TTC549 (cell line): Measurements from ENCODE around the gene RBM19.
"Not testable (repeated sequence)": the region's sequence is repeated elsewhere in the genome, so short reads cannot be mapped to it uniquely, and the experiment has no call there.

ENCODE experiments used
- FAIRE-seq: peaks from 2 replicates; lab custom pipeline; 2012; peaks lifted over from hg19 to GRCh38; lab: Jason Lieb, UNC

Gene RBM19, protein sequence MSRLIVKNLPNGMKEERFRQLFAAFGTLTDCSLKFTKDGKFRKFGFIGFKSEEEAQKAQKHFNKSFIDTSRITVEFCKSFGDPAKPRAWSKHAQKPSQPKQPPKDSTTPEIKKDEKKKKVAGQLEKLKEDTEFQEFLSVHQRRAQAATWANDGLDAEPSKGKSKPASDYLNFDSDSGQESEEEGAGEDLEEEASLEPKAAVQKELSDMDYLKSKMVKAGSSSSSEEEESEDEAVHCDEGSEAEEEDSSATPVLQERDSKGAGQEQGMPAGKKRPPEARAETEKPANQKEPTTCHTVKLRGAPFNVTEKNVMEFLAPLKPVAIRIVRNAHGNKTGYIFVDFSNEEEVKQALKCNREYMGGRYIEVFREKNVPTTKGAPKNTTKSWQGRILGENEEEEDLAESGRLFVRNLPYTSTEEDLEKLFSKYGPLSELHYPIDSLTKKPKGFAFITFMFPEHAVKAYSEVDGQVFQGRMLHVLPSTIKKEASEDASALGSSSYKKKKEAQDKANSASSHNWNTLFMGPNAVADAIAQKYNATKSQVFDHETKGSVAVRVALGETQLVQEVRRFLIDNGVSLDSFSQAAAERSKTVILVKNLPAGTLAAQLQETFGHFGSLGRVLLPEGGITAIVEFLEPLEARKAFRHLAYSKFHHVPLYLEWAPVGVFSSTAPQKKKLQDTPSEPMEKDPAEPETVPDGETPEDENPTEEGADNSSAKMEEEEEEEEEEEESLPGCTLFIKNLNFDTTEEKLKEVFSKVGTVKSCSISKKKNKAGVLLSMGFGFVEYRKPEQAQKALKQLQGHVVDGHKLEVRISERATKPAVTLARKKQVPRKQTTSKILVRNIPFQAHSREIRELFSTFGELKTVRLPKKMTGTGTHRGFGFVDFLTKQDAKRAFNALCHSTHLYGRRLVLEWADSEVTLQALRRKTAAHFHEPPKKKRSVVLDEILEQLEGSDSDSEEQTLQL

GRCh38 chr12:113965951-113966797 is at the start of gene RBM19:
TSS of gene RBM19 (minus strand) at chr12:113966325. CDS start at chr12:113966227, 98 bp downstream.
- peak; percentile 91 for FAIRE-seq

DNA sequence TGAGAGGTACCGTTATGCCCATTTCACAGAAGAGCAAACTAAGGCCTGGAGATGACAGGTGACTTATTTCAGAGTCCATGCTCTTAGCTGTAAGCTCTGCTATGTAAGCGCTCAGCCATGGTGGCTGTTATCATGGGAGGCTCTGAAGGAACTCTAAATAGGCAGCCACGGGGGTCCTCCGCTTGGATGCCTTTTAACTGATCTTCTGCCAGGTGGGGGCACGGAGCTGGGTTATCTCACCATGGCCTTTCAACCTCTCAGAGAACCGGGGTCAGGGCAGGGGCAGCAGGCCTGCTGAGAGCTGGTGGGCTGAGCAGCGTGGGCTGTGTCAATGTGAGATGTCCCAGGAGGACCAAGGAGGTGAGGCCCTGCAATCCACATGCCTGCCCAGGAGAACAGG is 49.7 kb upstream of the RBM19 start:
- no peak for FAIRE-seq

DNA sequence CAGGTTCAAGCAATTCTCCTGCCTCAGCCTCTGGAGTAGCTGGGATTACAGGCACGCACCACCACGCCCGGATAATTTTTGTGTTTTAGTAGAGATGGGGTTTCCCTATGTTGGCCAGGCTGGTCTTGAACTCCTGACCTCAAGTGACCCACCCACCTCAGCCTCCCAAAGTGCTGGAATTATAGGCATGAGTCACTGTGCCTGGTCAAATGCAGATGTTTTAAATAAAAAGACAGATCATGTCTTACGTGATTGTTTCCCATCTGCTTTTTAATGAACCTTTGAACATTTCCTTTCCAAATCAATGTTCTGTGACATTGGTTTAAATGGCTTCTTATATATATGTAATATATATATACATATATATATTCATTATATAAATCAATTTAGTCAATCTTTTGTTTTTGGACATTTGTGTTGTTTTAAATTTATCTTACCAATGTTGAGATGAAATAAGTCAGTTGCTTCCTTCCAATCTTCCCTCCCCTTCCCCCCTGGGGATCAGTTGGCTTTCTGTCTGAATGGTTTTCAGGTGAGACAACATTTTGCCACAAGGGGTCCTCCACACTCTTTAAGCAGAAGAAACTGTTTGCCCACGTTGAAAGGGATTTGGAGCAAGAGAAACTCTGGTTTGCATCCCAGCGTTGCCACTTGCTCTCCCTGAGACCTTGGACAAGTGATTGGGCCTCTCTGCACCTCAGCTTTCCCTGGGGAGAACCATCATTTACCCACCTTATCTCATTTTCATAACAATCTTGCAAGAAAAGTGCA is 47.6 kb upstream of the RBM19 start:
- no peak for FAIRE-seq

- FAIRE-seq = no peak
Observed at GRCh38 chr12:114012744-114013431, 46.8 kb upstream of the RBM19 start.

DNA sequence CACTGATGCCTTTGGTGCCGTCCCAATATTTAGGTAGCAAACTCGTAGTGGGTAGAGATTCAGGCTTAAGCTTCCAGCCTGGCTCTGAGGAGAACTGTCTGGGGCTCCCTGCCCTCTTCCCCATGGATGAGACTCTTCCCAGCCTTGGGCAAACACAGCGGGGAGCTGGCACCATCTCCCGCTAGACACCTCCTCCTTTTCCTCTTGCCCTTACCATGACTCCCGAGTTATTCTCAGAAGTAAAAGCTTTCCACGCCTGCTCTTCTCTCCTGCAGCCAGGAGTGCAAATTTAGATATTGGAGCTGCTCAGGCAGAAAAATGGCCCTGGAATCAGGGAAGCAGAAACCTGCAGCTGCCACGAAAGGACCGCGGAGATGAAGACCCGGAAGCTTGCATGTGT is 45.6 kb upstream of the RBM19 start:
- no peak for FAIRE-seq

- FAIRE-seq = no peak
Observed at GRCh38 chr12:114006482-114007425, 40.6 kb upstream of the RBM19 start.

GRCh38 chr12:114004402-114004801 is 38.3 kb upstream of the RBM19 start:
- no peak for FAIRE-seq

DNA sequence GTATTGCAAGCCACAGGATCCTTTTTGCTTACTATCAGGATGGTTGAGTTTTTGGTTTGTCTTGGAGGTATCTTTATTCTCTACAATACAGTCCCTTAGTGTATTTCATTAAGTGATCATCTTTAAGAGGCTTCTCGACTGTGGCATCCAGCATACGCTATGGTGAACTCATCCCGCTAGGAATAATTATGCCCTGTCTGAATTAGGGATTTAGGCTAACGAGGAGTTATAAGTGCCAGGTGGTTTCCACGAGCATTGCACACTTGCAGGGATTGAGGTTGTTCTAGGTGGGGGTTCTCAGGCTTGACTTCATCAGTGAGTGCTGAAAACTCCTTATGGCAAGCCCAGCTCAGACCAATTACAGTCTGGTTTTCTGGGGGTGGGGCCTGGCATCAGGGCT is 37.2 kb upstream of the RBM19 start:
- FAIRE-seq = no peak

GRCh38 chr12:114001511-114002340 is 35.6 kb upstream of the RBM19 start:
- FAIRE-seq = no peak

- no peak for FAIRE-seq
Observed at GRCh38 chr12:114000861-114001260, 34.7 kb upstream of the RBM19 start.

GRCh38 chr12:114000261-114000660 is 34.1 kb upstream of the RBM19 start:
- not testable (repeated sequence) for FAIRE-seq

DNA sequence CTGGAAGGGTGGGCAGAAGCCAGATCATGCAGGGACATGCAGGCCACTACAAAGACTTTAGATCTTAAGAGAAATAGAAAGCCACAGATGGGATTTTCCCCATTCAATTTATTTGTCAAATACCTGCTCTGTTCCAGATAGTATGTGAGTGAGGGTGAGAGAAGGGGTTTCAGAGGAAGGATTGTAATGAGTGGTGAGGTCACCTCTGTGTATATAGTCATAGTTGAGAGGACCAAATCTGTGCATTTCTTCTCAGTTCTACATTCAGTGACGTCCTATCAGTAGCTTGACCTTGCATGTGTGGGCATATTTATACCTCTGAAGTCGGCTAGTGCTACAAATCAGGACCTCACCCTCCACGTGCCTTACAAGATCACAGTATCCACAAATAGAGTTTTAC is 31.2 kb upstream of the RBM19 start:
- FAIRE-seq = no peak

DNA sequence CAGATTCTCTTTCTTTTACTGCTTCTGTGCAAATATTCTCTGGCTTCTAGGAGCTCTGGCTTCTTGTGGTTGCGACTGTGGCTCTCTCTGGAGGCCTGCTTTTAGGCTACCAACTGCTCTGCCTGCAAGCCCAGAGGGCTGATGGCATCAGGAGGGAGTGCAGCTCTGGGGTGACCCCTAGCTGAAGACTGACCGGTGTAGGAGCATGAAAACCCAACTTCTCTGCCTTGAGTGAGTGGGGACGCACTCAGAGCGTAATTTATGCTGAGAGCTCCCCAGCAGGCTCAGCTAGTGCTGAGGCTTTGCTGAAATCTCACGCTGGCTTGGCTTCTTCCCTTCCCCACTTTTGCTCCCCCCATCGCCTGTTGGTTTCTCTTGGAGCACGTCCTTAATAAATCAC is 29.9 kb upstream of the RBM19 start:
- FAIRE-seq = no peak

GRCh38 chr12:113994051-113994450 is 27.9 kb upstream of the RBM19 start:
- no peak for FAIRE-seq

DNA sequence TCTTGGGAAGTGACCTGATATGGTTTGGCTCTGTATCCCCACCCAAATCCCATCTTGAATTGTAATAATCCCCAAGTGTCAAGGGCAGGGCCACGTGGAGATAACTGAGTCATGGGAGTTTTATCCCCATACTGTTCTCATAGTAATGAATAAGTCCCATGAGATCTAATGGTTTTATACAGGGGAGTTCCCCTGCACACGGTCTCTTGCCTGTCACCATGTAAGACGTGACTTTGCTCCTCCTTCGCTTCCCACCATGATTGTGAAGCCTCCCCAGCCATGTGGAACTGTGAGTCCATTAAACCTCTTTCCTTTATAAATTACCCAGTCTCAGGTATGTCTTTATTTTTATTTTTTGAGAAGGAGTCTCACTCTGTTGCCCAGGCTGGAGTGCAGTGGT is 26.6 kb upstream of the RBM19 start:
- FAIRE-seq = not testable (repeated sequence)

DNA sequence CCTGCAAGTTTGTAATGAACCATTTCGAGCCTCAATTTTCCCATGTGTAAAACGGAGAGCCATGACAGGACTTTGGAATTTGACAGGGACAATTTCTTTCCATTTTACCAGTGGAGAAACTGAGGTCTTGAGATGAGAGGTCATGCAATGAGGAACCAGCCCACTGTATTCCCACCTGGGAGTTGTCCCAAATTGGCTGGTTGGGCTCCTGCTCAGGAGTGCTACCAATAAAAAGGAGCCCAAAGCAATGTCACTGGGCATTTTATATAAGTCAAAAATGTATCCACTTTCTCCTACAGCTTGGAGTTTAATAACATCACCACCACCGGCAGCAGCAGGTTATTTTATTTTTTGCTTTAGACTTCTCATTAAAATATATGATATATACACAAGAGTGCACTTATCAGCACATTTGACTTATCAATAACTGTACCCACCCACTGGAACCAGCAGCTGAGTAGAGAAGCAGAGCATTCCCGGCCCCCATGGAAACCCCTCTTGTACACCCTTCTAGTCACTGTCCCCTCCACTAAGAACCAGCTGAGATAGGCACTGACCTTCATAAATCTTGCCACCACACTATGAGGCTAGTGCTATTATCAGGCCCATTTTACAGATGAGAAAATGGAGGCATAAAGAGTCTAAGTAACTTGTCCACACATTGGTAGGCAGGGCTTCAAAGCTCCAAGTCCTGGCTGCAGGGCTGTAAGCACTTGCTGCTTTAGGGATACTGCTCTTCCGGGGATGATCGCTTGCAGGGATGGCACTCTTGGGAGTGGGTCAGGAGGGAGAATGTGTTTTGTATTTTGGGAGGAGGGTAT is 25.3 kb upstream of the RBM19 start:
- FAIRE-seq = no peak

DNA sequence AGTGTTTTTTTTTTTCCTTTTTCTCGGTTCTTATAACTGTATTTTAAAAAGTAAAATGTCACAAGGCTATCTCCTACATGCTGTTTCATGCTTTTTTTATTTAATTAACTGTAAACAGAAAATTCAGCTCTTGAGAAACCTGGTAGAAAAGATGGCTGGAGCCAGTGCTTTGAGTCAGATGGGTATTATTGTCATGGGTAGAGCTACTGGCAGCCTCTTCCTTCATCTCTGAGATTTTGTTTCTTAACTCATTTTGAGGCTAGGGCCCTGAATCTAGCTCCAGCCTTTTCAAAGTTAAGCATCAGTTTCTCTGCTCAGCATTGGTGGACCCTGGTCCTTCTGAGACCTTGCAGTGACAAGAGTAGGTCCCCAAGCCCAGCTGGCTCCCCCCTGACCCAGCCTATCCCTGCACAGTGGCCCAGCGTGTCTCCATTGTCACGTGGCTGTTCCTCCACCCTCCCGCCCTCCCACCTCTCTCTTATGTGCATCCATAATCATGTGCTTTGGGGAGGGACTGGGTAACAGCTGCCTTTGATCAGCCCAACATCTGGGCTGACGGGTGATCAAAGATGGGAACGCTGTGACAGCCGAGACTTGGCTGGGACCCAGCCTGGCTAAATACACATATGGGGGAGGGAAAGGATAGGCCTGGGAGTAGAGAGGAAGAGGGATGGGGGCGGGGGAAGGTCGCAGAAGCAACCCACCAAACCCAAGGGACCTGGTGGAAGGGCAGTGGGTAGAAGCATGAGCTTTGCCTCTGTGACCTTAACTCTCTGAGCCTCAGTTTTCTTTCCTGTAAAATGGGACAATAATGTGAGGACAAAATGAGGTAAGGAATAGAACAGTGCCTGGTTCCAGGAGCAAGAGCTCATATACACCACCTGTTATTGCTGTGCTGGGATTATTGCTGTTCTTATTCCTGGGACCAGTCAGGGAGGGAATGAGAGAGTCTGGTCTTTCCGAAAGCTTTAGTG is 24.4 kb upstream of the RBM19 start:
- no peak for FAIRE-seq
